KMS-11 (cell line): ENCODE data around the gene DHRS9.

ENCODE experiments used
- H2AFZ ChIP-seq: fragments of 200-600 bp; sonication (generic); 2 replicates; pipeline ENCODE4 v1.6.1; 2016; ENCODE audit warnings: antibody characterized with exemption, mixed run types, low read depth
- H3K27ac ChIP-seq: fragments of 200-600 bp; sonication (generic); 2 replicates; pipeline ENCODE4 v1.6.1; 2016; ENCODE audit warnings: mild to moderate bottlenecking, mixed run types
- H3K27me3 ChIP-seq: fragments of 200-600 bp; sonication (generic); 2 replicates; pipeline ENCODE4 v1.6.1; 2017; ENCODE audit warnings: mild to moderate bottlenecking, low read depth, mixed run types, moderate library complexity; ENCODE audit not compliant: insufficient read depth
- H3K36me3 ChIP-seq: fragments of 200-600 bp; sonication (generic); 2 replicates; pipeline ENCODE4 v1.6.1; 2017; ENCODE audit warnings: mild to moderate bottlenecking, mixed run types; ENCODE audit not compliant: insufficient read depth
- H3K4me1 ChIP-seq: fragments of 200-600 bp; sonication (generic); 2 replicates; pipeline ENCODE4 v1.6.1; 2016; ENCODE audit warnings: mild to moderate bottlenecking, low read depth, mixed run types; ENCODE audit not compliant: poor library complexity, severe bottlenecking
- H3K4me2 ChIP-seq: fragments of 200-600 bp; sonication (generic); 2 replicates; pipeline ENCODE4 v1.7.0; 2016; ENCODE audit warnings: mild to moderate bottlenecking, mixed run types
- H3K4me3 ChIP-seq: fragments of 200-600 bp; sonication (generic); IDR thresholded peaks from 2 replicates; pipeline ENCODE4 v1.6.1; 2017; ENCODE audit warnings: low read depth, low read length, mixed read lengths; ENCODE audit not compliant: insufficient read depth
- H3K79me2 ChIP-seq: fragments of 200-600 bp; sonication (generic); 2 replicates; pipeline ENCODE4 v1.6.1; 2016; ENCODE audit warnings: low read depth, mixed run types; ENCODE audit not compliant: insufficient read depth
- H3K9ac ChIP-seq: fragments of 200-600 bp; sonication (generic); 2 replicates; pipeline ENCODE4 v1.6.1; 2016; ENCODE audit warnings: mild to moderate bottlenecking, mixed run types
- H4K20me1 ChIP-seq: fragments of 200-600 bp; sonication (generic); 2 replicates; pipeline ENCODE4 v1.6.1; 2016; ENCODE audit warnings: mild to moderate bottlenecking, mixed run types; ENCODE audit not compliant: insufficient read depth
- CTCF ChIP-seq: fragments of 200-600 bp; sonication (generic); conservative IDR thresholded peaks from 2 replicates; pipeline ENCODE4 v1.6.1; 2017; ENCODE audit warnings: low read depth, mild to moderate bottlenecking, antibody characterized with exemption, low read length, moderate library complexity, mixed read lengths

DHRS9 gene

GRCh38 chr2:169069341-169069740, at the start of gene DHRS9:
Gene DHRS9, plus strand, starts transcription at chr2:169069563. Its CDS starts 12,019 bp downstream, at chr2:169081582.
- Histone ChIP-seq H3K4me3 (no peak within 1 kb of the TSS), H3K36me3 (no peaks in the 10 kb centered on the region), H2AFZ (no peak within 1 kb of the TSS), H3K79me2 (no peaks in the 10 kb centered on the region), H3K4me1 (no peaks in the 10 kb centered on the region), H3K27ac (no peak within 1 kb of the TSS), H3K27me3 (no peaks in the 10 kb centered on the region), H3K9ac (no peak within 1 kb of the TSS), H3K4me2 (no peak within 1 kb of the TSS), H4K20me1 (no peaks in the 10 kb centered on the region)
- TF ChIP-seq CTCF: no peak

- Histone ChIP-seq H2AFZ (no peak overlapping the region), H4K20me1 (no peaks in the 10 kb centered on the region), H3K9ac (no peak overlapping the region), H3K27me3 (no peaks in the 10 kb centered on the region), H3K4me3 (no peak overlapping the region), H3K4me2 (no peak overlapping the region), H3K27ac (no peak overlapping the region), H3K36me3 (no peaks in the 10 kb centered on the region), H3K4me1 (no peaks in the 10 kb centered on the region), H3K79me2 (no peaks in the 10 kb centered on the region)
- no peak for TF ChIP-seq CTCF
These were observed 46.2 kb upstream of the DHRS9 start for GRCh38 chr2:169023161-169023560.

DNA sequence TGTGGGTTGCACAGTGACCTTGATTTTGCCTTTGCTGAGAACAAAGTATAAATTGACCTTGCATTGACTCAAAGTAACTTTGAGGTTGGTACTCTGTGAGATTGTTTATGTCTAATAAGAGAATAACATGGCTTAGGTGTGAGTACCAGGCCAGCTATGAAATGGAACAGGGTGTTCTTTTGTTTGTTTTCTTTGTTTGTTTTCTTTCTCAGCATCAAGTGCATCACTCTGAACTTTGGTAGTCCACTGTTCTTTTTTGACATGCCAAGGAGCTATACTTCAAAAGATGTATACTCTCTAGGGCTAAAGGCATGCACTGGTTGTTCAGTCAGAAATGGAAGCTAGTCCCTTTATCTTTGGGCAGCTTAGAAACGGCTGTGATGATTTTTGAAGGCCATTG, 43.3 kb upstream of the DHRS9 start:
- Histone ChIP-seq H3K27ac (no peak overlapping the region), H3K4me2 (no peak overlapping the region), H3K4me1 (no peaks in the 10 kb centered on the region), H4K20me1 (no peaks in the 10 kb centered on the region), H3K4me3 (no peak overlapping the region), H2AFZ (no peak overlapping the region), H3K27me3 (no peaks in the 10 kb centered on the region), H3K36me3 (no peaks in the 10 kb centered on the region), H3K79me2 (no peaks in the 10 kb centered on the region), H3K9ac (no peak overlapping the region)
- no peak for TF ChIP-seq CTCF

GRCh38 chr2:169027234-169027633, 42.1 kb upstream of the DHRS9 start:
- no peaks in the 10 kb centered on the region for H4K20me1 ChIP-seq

More at GRCh38 chr2:169027234-169027633, 42.1 kb upstream of the DHRS9 start:
- Histone ChIP-seq H3K4me1 (no peaks in the 10 kb centered on the region), H3K36me3 (no peaks in the 10 kb centered on the region), H3K9ac (no peak overlapping the region), H3K4me2 (no peak overlapping the region), H3K4me3 (no peak overlapping the region), H3K79me2 (no peaks in the 10 kb centered on the region), H3K27me3 (no peaks in the 10 kb centered on the region), H2AFZ (no peak overlapping the region), H3K27ac (no peak overlapping the region)
- TF ChIP-seq CTCF: no peak
